Mesenteric fat pad (tissue), 1 donor: ENCODE data around the gene NCEH1. TPM values are rescaled to one million over a fixed set of nuclear protein-coding genes. Genes with fewer than 3 reads are reported as not detected.

Source experiments
- DNase-seq: peaks from one replicate; pipeline ENCODE4 v3.0.0-alpha.2; 2020; ENCODE audit warnings: low spot score
- total RNA-seq: library from RNA; stranded (reverse); fragmentation: NEBNext Ultra II Directional; extraction: Animal tissue kit (Norgen Biotek cat#: 25700); gene quantifications from one replicate; pipeline ENCODE4 v1.2.1, GENCODE V29; 2021
- donor health status: DM: yes; HTN: yes; CAD: no.

Gene NCEH1
- total RNA-seq, 1 donor from 2014 or later: 17.8 TPM

- no peak for DNase-seq
Observed at GRCh38 chr3:172591876-172592771, 118.7 kb downstream of the NCEH1 start.

- DNase-seq: no peak
Observed at GRCh38 chr3:172591125-172591605, 119.7 kb downstream of the NCEH1 start.

GRCh38 chr3:172586436-172586835 is 124.4 kb downstream of the NCEH1 start:
- no peak for DNase-seq

GRCh38 chr3:172585954-172586353 is 124.9 kb downstream of the NCEH1 start:
- no peak for DNase-seq

- no peak for DNase-seq
Observed at GRCh38 chr3:172582712-172583111, 128.2 kb downstream of the NCEH1 start.

GRCh38 chr3:172581757-172582166 is 129.1 kb downstream of the NCEH1 start:
- DNase-seq: no peak

- no peak for DNase-seq
Observed at GRCh38 chr3:172580680-172581401, 130.0 kb downstream of the NCEH1 start.

Other genes with a start within 250 kb of the NCEH1 start
- gene TNFSF10, start 187.6 kb downstream of the NCEH1 start, total RNA-seq: 23.0 TPM
- 9.1 TPM for gene ECT2, start 39.7 kb upstream of the NCEH1 start, total RNA-seq